SH-SY5Y (cell line): Measurements from ENCODE around the gene MAGEH1.

Source experiments
- GATA2 ChIP-seq: IDR thresholded peaks from 2 replicates; pipeline ENCODE4 v1.6.1; 2011; ENCODE audit warnings: mild to moderate bottlenecking, low read depth, low read length
- GATA3 ChIP-seq: IDR thresholded peaks from 2 replicates; pipeline ENCODE4 v1.6.1; 2011; ENCODE audit warnings: low read depth, mild to moderate bottlenecking, low read length, moderate library complexity

DNA sequence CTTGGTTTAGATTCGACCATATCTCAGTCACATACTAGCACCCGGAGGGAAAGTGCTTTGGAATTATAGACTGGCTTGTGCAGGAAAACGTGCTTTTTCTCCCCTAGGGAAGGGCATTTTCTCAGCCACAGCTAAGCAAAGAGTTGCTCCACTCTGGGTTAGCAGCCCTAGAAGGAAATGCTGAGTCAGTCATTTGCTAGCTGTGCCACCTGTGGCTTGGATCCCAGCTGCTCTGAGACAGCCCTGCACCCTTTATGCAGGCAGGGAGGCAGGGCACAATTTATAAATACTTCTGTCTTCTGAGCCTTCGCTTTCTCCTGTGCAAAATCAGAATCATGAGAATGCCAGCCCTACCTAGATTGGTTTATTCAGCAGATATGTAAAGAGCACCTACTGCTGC, 39.0 kb downstream of the MAGEH1 start:
- TF ChIP-seq GATA2: no peak
- no peak for TF ChIP-seq GATA3
